Measurements from ENCODE around the gene TFCP2L1.

GRCh38 chr2:121237336-121237979 is 47.5 kb downstream of the TFCP2L1 start:
- TF ChIP-seq CTCF (conservative IDR thresholded peaks at IDR 0.05) (no peak), ZFX (IDR thresholded peaks at IDR 0.05) (no peak)

Data from C4-2B (cell line).